ENCODE results near the gene FBXL4.

Gene FBXL4

GRCh38 chr6:98880486-98880885, 67.3 kb downstream of the FBXL4 start:
- H3K4me3 ChIP-seq (ENCODE audit: low read depth in 1 of 2, low read length in 2 of 2): no peak overlapping the region
- no peak overlapping the region for H3K27ac ChIP-seq (ENCODE audit: low read length)
- no peaks in the 10 kb centered on the region for H3K4me1 ChIP-seq (ENCODE audit: control insufficient read depth in 1 of 2, insufficient read depth in 2 of 2, low read length in 2 of 2)
- H3K9me3 ChIP-seq (ENCODE audit: control insufficient read depth in 1 of 2, low read length in 2 of 2): no peaks in the 10 kb centered on the region
- H3K36me3 ChIP-seq (ENCODE audit: control insufficient read depth in 1 of 2, insufficient read depth in 2 of 2, low read length in 2 of 2): peaks cover 0 to 7% of the 10 kb centered on the region in 2 donors
- H3K27me3 ChIP-seq (ENCODE audit: low read depth, low read length): no peaks in the 10 kb centered on the region

- no peaks in the 10 kb centered on the region for H3K27me3 ChIP-seq (ENCODE audit: low read depth, low read length)
- H3K4me1 ChIP-seq (ENCODE audit: control insufficient read depth in 1 of 2, insufficient read depth in 2 of 2, low read length in 2 of 2): no peaks in the 10 kb centered on the region
- no peaks in the 10 kb centered on the region for H3K9me3 ChIP-seq (ENCODE audit: control insufficient read depth in 1 of 2, low read length in 2 of 2)
- H3K27ac ChIP-seq (ENCODE audit: low read length): no peak overlapping the region
- H3K4me3 ChIP-seq (ENCODE audit: low read depth in 1 of 2, low read length in 2 of 2): no peak overlapping the region
- H3K36me3 ChIP-seq (ENCODE audit: control insufficient read depth in 1 of 2, insufficient read depth in 2 of 2, low read length in 2 of 2): peaks cover 0 to 4% of the 10 kb centered on the region in 2 donors
These were observed 70.5 kb downstream of the FBXL4 start for GRCh38 chr6:98877250-98877649.

- no peak overlapping the region for H3K4me3 ChIP-seq (ENCODE audit: low read depth in 1 of 2, low read length in 2 of 2)
- no peaks in the 10 kb centered on the region for H3K4me1 ChIP-seq (ENCODE audit: control insufficient read depth in 1 of 2, insufficient read depth in 2 of 2, low read length in 2 of 2)
- no peaks in the 10 kb centered on the region for H3K27me3 ChIP-seq (ENCODE audit: low read depth, low read length)
- H3K27ac ChIP-seq (ENCODE audit: low read length): no peak overlapping the region
- no peaks in the 10 kb centered on the region for H3K9me3 ChIP-seq (ENCODE audit: control insufficient read depth in 1 of 2, low read length in 2 of 2)
- H3K36me3 ChIP-seq (ENCODE audit: control insufficient read depth in 1 of 2, insufficient read depth in 2 of 2, low read length in 2 of 2): peaks cover 0 to 10% of the 10 kb centered on the region in 2 donors
These were observed 72.4 kb downstream of the FBXL4 start for GRCh38 chr6:98875375-98875774.

- Histone ChIP-seq H3K27me3 (ENCODE audit: low read depth, low read length) (no peaks in the 10 kb centered on the region), H3K4me1 (ENCODE audit: control insufficient read depth in 1 of 2, insufficient read depth in 2 of 2, low read length in 2 of 2) (no peaks in the 10 kb centered on the region), H3K4me3 (ENCODE audit: low read depth in 1 of 2, low read length in 2 of 2) (no peak overlapping the region), H3K27ac (ENCODE audit: low read length) (no peak overlapping the region), H3K9me3 (ENCODE audit: control insufficient read depth in 1 of 2, low read length in 2 of 2) (no peaks in the 10 kb centered on the region), H3K36me3 (ENCODE audit: control insufficient read depth in 1 of 2, insufficient read depth in 2 of 2, low read length in 2 of 2) (peaks cover 0 to 6% of the 10 kb centered on the region in 2 donors)
These were observed 75.9 kb downstream of the FBXL4 start for GRCh38 chr6:98871821-98872220.

- Histone ChIP-seq H3K9me3 (ENCODE audit: control insufficient read depth in 1 of 2, low read length in 2 of 2) (no peaks in the 10 kb centered on the region), H3K27me3 (ENCODE audit: low read depth, low read length) (no peaks in the 10 kb centered on the region), H3K36me3 (ENCODE audit: control insufficient read depth in 1 of 2, insufficient read depth in 2 of 2, low read length in 2 of 2) (peaks cover 2 to 6% of the 10 kb centered on the region in 2 donors), H3K4me1 (ENCODE audit: control insufficient read depth in 1 of 2, insufficient read depth in 2 of 2, low read length in 2 of 2) (no peaks in the 10 kb centered on the region), H3K4me3 (ENCODE audit: low read depth in 1 of 2, low read length in 2 of 2) (no peak overlapping the region), H3K27ac (ENCODE audit: low read length) (no peak overlapping the region)
These were observed 76.7 kb downstream of the FBXL4 start for GRCh38 chr6:98871057-98871456.

- no peak overlapping the region for H3K4me3 ChIP-seq (ENCODE audit: low read depth in 1 of 2, low read length in 2 of 2)
- no peaks in the 10 kb centered on the region for H3K9me3 ChIP-seq (ENCODE audit: control insufficient read depth in 1 of 2, low read length in 2 of 2)
- H3K4me1 ChIP-seq (ENCODE audit: control insufficient read depth in 1 of 2, insufficient read depth in 2 of 2, low read length in 2 of 2): no peaks in the 10 kb centered on the region
- H3K27me3 ChIP-seq (ENCODE audit: low read depth, low read length): no peaks in the 10 kb centered on the region
- peaks cover 0 to 6% of the 10 kb centered on the region in 2 donors for H3K36me3 ChIP-seq (ENCODE audit: control insufficient read depth in 1 of 2, insufficient read depth in 2 of 2, low read length in 2 of 2)
- H3K27ac ChIP-seq (ENCODE audit: low read length): no peak overlapping the region
These were observed 83.2 kb downstream of the FBXL4 start for GRCh38 chr6:98864497-98864896.

- H3K27me3 ChIP-seq (ENCODE audit: low read depth, low read length): peaks cover 47% of the 10 kb centered on the region
- no peaks in the 10 kb centered on the region for H3K36me3 ChIP-seq (ENCODE audit: control insufficient read depth in 1 of 2, insufficient read depth in 2 of 2, low read length in 2 of 2)
- H3K4me3 ChIP-seq (ENCODE audit: low read depth in 1 of 2, low read length in 2 of 2): peak overlapping the region in 1 of 2 donors; percentile 30
- no peaks in the 10 kb centered on the region for H3K9me3 ChIP-seq (ENCODE audit: control insufficient read depth in 1 of 2, low read length in 2 of 2)
- peaks cover 5 to 30% of the 10 kb centered on the region in 2 donors for H3K4me1 ChIP-seq (ENCODE audit: control insufficient read depth in 1 of 2, insufficient read depth in 2 of 2, low read length in 2 of 2)
- no peak overlapping the region for H3K27ac ChIP-seq (ENCODE audit: low read length)
These were observed 99.1 kb downstream of the FBXL4 start for GRCh38 chr6:98848539-98849242.

- H3K27me3 ChIP-seq (ENCODE audit: low read depth, low read length): peaks cover 54% of the 10 kb centered on the region
- H3K36me3 ChIP-seq (ENCODE audit: control insufficient read depth in 1 of 2, insufficient read depth in 2 of 2, low read length in 2 of 2): no peaks in the 10 kb centered on the region
- H3K9me3 ChIP-seq (ENCODE audit: control insufficient read depth in 1 of 2, low read length in 2 of 2): no peaks in the 10 kb centered on the region
- H3K27ac ChIP-seq (ENCODE audit: low read length): no peak overlapping the region
- peaks cover 5 to 36% of the 10 kb centered on the region in 2 donors for H3K4me1 ChIP-seq (ENCODE audit: control insufficient read depth in 1 of 2, insufficient read depth in 2 of 2, low read length in 2 of 2)
- peak overlapping the region in 1 of 2 donors; percentile 30 for H3K4me3 ChIP-seq (ENCODE audit: low read depth in 1 of 2, low read length in 2 of 2)
These were observed 99.8 kb downstream of the FBXL4 start for GRCh38 chr6:98847779-98848538.

GRCh38 chr6:98847416-98847778, 100.3 kb downstream of the FBXL4 start:
- H3K27ac ChIP-seq (ENCODE audit: low read length): no peak overlapping the region
- H3K4me3 ChIP-seq (ENCODE audit: low read depth in 1 of 2, low read length in 2 of 2): peak overlapping the region in 1 of 2 donors; percentile 30
- no peaks in the 10 kb centered on the region for H3K9me3 ChIP-seq (ENCODE audit: control insufficient read depth in 1 of 2, low read length in 2 of 2)
- H3K27me3 ChIP-seq (ENCODE audit: low read depth, low read length): peaks cover 59% of the 10 kb centered on the region
- H3K36me3 ChIP-seq (ENCODE audit: control insufficient read depth in 1 of 2, insufficient read depth in 2 of 2, low read length in 2 of 2): no peaks in the 10 kb centered on the region
- H3K4me1 ChIP-seq (ENCODE audit: control insufficient read depth in 1 of 2, insufficient read depth in 2 of 2, low read length in 2 of 2): peaks cover 5 to 41% of the 10 kb centered on the region in 2 donors

- Histone ChIP-seq H3K4me3 (ENCODE audit: low read depth in 1 of 2, low read length in 2 of 2) (no peak overlapping the region), H3K9me3 (ENCODE audit: control insufficient read depth in 1 of 2, low read length in 2 of 2) (no peaks in the 10 kb centered on the region), H3K4me1 (ENCODE audit: control insufficient read depth in 1 of 2, insufficient read depth in 2 of 2, low read length in 2 of 2) (peaks cover 5 to 43% of the 10 kb centered on the region in 2 donors), H3K27ac (ENCODE audit: low read length) (no peak overlapping the region), H3K27me3 (ENCODE audit: low read depth, low read length) (peaks cover 73% of the 10 kb centered on the region), H3K36me3 (ENCODE audit: control insufficient read depth in 1 of 2, insufficient read depth in 2 of 2, low read length in 2 of 2) (no peaks in the 10 kb centered on the region)
These were observed 101.7 kb downstream of the FBXL4 start for GRCh38 chr6:98846021-98846380.

- no peak overlapping the region for H3K27ac ChIP-seq (ENCODE audit: low read length)
- H3K9me3 ChIP-seq (ENCODE audit: control insufficient read depth in 1 of 2, low read length in 2 of 2): no peaks in the 10 kb centered on the region
- H3K27me3 ChIP-seq (ENCODE audit: low read depth, low read length): peaks cover 79% of the 10 kb centered on the region
- no peaks in the 10 kb centered on the region for H3K36me3 ChIP-seq (ENCODE audit: control insufficient read depth in 1 of 2, insufficient read depth in 2 of 2, low read length in 2 of 2)
- peaks cover 5 to 43% of the 10 kb centered on the region in 2 donors for H3K4me1 ChIP-seq (ENCODE audit: control insufficient read depth in 1 of 2, insufficient read depth in 2 of 2, low read length in 2 of 2)
- H3K4me3 ChIP-seq (ENCODE audit: low read depth in 1 of 2, low read length in 2 of 2): peak overlapping the region in 1 of 2 donors; percentile 50
These were observed 102.3 kb downstream of the FBXL4 start for GRCh38 chr6:98845211-98846020.

Data from muscle layer of duodenum (tissue), 2 donors.